DMS79 (cell line): Measurements from ENCODE around the gene KRT81.
"Not testable (repeated sequence)": the region's sequence is repeated elsewhere in the genome, so short reads cannot be mapped to it uniquely, and the experiment has no call there.

Source experiments
- DNase-seq: peaks from one replicate; lab custom pipeline; 2025; lab: John Stamatoyannopoulos, UW

KRT81 gene

GRCh38 chr12:52253391-52254179, 37.7 kb downstream of the KRT81 start:
- no peak for DNase-seq

DNA sequence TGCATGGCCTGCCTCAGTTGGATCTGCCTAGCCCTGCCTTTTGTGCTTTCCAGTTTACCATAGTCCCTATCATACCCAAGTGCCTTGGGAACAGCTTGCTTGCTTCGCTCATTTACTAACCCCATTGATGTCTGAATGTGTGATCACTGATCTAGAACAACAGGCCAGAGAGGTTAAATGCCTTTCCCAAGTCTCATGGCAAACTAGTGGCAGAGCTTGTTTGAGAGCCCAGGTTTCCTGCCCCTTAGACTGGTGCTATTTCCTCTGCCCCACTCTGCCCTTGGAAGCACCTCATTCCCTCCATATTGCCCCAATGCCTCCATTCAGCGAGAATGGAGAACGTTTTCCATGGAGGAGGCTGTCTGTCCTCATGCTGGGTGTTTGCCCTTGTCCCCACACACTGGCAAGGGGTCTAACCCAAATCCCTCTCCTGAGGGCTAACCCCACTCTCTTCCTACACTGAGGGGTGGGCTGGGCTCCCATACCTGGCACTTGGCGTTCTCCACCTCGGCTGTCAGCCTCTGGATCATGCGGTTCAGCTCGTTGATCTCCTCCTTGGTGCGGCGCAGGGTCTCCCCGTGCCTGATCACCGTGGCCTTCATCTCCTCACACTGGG, 38.5 kb downstream of the KRT81 start:
- DNase-seq, result no peak

- not testable (repeated sequence) for DNase-seq
These were observed 39.1 kb downstream of the KRT81 start for GRCh38 chr12:52252175-52252615.

DNA sequence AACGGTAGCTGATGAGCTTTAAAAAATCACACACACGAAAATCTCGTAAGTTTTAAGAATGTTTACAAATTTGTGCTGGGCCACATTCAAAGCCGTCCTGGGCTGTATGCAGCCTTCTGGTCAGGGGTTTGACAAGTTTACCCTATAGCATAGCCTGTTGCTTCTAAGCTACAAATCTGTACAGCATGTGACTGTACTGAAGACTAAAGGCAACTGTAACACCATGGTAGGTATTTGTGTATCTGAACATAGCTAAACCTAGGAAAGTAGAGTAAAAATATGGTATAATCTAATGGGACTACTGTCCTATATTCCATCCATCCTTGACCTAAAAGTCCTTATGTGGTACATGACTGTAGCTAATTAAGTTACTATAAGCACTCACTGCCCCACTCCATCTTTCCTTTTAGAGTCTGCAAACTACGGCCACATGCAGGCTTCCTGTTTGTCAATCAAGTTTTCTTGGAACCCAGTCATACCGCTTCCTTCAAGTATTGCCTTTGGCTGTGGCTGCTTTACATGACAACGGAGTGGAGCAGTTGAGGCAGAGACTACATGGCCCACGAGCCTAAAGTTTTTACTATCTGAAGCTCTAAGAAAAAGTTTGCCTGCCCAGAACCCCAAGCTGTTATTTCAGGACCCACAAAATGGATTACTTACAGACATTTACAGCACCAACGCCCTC, 39.8 kb downstream of the KRT81 start:
- DNase-seq, result no peak

GRCh38 chr12:52250048-52250990, 41.0 kb downstream of the KRT81 start:
- DNase-seq, result no peak

DNA sequence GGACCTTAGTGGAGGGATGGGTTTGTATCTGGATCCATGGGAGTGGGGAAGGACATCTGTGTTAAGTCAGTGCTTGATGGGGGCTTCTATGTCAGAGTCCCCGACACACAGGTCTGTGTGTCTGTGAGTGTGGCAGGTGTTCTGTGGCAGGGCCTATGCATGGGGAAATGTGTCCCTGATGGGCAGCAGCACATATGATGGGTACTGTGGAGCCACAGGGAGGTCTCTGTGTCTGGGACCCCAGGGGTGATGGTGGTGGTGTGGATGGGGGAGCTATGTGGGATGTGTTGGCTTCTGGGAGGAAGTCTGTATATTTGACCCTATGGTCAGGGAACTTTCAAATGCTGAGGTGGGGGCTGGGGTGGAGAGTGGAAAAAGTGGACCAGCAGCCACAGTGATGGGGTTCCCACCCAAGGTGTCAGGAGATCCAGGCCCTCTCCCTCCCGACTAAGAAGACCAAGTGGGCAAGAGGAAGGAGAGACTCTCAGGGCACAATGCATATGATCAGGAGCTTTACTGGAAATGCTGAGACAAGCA, 41.8 kb downstream of the KRT81 start:
- DNase-seq, result no peak

DNA sequence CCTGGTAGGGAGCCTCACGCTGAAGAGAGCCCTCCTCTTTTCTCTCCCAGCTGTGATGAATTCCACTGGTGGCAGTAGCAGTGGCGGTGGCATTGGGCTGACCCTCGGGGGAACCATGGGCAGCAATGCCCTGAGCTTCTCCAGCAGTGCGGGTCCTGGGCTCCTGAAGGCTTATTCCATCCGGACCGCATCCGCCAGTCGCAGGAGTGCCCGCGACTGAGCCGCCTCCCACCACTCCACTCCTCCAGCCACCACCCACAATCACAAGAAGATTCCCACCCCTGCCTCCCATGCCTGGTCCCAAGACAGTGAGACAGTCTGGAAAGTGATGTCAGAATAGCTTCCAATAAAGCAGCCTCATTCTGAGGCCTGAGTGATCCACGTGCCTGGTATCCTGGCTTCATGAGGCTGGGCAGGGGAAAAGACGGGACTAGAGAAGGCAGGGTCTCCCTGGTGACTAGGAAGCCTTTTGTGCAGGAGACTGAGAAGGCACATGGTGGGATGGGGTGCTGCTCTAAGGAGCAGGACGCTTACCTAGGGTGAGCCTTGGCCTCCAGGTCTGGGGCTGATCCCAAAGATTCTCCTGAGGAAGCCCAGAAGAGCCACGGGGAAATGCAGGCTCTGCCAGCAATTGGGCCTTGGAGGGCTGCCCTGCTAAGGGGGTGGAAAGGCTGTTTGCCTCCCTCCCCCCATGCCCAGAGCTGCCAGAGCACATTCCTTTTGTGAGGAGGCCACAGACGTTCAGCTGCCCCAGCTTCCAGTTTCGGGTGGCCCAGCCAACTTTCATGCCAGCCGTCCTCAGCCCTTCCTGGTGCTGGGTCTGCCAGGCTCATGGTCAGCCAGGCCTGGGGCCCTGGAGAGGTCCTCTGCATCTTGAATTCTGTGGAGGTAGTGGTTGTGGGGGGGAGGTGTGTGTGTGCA, 42.5 kb downstream of the KRT81 start:
- DNase-seq, result no peak

DNA sequence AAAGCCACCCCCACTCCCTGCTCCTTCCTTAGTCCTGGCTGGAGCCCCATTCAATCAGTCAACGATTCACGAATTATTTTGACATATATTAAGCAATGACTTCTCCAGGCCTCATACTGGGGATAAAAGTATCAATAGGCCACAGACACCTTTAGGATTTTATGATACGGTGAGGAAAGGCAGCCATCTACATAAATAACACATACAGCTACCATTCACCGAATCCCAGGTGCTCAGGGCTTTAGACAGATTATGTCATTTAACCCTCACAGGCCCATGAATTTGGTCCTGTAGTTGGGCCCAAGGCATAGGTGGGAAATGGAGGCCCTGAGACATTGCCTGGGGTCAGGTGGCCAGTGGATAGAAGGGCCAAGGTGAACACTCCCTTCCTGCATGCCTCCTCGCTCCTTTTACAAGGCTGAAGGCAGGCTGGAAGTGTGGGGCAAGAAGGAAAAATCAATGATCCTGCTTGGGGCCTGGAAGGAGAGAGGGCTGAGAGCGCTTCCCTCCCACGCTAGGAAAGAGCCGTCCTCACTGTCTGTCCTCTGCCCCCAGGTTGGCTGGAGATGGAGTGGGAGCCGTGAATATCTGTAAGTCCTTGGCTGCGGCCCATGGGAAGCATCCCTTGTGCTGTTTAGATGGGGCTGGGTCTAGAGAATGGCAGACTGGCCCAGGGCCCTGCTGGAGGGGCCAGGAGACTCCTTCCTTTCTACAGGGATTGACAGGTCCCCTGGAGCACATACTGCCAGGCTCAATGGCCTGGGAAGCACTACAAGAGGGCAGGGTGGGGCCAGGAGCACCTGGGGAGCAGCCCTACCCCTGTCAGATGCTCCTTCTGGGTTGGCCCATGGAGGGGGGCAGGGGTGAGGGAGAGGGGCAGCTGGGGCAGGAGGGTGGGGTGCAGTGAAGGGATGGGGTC, 43.5 kb downstream of the KRT81 start:
- DNase-seq, result no peak

- no peak for DNase-seq
These were observed 44.4 kb downstream of the KRT81 start for GRCh38 chr12:52246720-52247621.

- DNase-seq, result no peak
These were observed 45.3 kb downstream of the KRT81 start for GRCh38 chr12:52245962-52246569.

DNA sequence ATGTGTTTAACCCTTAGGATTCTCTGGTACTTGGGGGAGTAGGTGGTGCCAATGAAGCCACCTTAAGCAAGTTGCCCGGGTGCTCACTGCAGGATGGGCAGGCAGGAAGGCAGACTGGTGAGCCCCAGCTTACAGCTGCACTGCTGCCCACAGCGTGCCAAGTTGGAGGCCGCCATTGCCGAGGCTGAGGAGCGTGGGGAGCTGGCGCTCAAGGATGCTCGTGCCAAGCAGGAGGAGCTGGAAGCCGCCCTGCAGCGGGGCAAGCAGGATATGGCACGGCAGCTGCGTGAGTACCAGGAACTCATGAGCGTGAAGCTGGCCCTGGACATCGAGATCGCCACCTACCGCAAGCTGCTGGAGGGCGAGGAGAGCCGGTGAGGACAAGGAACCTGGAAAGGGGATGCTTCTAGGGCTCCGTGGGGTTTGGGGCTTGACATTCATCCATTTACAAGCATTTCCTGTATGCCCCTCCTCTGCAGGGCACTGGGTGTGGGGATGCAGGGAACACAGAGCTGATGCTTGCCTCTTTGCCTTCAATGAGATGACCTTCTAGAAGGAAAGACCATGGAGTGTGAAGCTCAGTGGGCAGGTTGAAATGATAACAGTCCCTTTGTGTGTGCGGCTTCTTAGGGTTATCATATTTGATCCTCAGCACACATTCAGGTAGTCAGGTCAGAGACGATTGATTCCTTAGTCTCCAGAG, 45.9 kb downstream of the KRT81 start:
- DNase-seq, result no peak

DNA sequence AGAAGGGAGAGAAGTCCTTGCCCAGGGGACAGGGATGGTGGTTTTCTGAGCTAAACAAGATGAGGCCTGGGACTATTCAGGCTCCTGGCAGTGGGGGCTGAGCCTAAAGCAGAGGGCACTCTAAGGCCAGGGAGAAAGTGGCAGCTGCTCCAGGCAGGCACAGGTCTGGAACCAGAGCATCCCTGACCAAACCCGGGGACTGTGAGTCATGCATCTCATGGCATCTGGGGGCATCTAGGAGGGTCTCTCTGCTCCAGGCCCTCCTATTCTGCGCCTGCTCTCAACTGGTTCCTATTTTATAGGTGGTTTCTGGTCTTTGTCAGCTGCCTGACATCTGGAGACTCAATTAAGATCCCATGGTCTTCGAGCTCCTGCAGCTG, 46.7 kb downstream of the KRT81 start:
- DNase-seq, result no peak

- DNase-seq, result peak; percentile 47
These were observed 47.3 kb downstream of the KRT81 start for GRCh38 chr12:52243856-52244614.

DNA sequence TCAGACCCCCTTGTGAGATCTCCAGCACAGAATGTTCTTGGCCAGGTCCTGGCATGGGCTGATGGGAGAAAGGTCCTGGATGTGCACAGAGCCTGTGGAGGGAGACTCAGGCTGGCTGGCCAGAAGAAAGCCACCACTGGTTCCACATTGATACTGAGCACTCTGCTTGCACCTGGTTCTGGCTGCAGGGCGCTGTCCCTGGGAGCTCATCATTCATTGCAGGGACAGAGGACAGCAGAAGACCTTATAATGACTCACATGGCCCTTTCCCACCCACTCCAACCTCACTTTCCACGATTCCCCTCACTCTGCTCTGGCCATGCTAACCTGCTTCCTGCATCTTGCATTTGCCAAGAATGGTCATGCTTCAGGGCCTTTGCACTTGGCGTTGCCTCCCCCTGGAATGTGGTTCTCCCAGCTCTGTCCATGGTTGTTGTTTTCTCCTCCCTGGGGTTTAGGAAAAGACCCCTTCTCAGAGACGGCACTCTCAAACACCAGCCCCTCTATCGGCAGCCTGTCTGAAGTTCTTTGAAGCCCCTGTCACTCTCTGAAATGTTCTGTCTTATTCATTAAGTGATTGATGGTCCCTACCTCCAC, 48.0 kb downstream of the KRT81 start:
- peak; percentile 66 for DNase-seq

DNA sequence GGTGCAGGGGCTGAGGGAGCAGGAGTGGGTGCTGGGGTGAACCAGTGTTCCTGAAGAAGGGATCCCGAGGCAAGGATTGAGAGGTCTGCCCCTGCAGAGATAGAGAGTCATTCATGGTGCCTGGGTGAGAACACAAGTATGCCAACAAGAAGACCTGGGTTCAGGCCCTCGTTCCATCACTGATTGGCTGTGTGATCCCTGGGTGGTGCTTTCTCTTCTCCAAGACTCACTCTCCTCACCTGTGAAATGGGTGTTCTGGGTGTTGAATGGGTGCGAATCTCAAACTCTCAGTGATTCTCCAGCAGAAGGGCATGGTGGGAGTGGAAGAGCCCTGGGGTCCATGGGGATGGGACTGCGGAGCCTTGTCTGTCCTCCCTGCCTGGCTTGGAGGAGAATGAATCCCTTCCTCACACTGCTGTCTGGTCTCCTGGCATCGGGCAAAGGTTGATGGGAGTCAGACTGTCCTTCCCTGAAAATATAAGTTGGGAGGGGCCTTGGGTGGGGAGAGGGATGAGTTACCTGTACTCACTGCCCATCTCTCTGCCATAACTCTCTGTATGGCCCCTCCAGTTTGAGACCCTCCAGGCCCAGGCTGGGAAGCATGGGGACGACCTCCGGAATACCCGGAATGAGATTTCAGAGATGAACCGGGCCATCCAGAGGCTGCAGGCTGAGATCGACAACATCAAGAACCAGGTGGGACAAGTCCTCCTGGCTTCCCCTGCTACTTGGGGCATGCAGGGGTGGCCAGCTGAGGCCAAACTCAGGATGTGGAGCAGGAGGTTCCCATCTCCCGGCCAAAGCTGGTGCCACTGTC, 48.7 kb downstream of the KRT81 start:
- no peak for DNase-seq
